ENCODE results near the gene NCAN.
"Not testable (repeated sequence)": the region's sequence is repeated elsewhere in the genome, so short reads cannot be mapped to it uniquely, and the experiment has no call there.

Gene NCAN

GRCh38 chr19:19212916-19213315 lies 1.2 kb downstream of the NCAN start:
- DNase-seq (ENCODE audit: low spot score) = peak; percentile 11
- no peak for TF ChIP-seq CTCF (IDR thresholded peaks at IDR 0.05; ENCODE audit: extremely low read depth, missing control alignments)

GRCh38 chr19:19213426-19214158 lies 1.8 kb downstream of the NCAN start:
- no peak for TF ChIP-seq CTCF (IDR thresholded peaks at IDR 0.05; ENCODE audit: extremely low read depth, missing control alignments)
- DNase-seq (ENCODE audit: low spot score) = no peak

GRCh38 chr19:19214159-19214490 lies 2.4 kb downstream of the NCAN start:
- DNase-seq (ENCODE audit: low spot score) = no peak
- TF ChIP-seq CTCF (IDR thresholded peaks at IDR 0.05; ENCODE audit: extremely low read depth, missing control alignments) = no peak

GRCh38 chr19:19214892-19215291 lies 3.1 kb downstream of the NCAN start:
- DNase-seq (ENCODE audit: low spot score) = no peak
- no peak for TF ChIP-seq CTCF (IDR thresholded peaks at IDR 0.05; ENCODE audit: extremely low read depth, missing control alignments)

GRCh38 chr19:19215792-19216191 lies 4.0 kb downstream of the NCAN start:
- no peak for DNase-seq (ENCODE audit: low spot score)
- no peak for TF ChIP-seq CTCF (IDR thresholded peaks at IDR 0.05; ENCODE audit: extremely low read depth, missing control alignments)

GRCh38 chr19:19217099-19217498 lies 5.3 kb downstream of the NCAN start:
- DNase-seq (ENCODE audit: low spot score) = no peak
- TF ChIP-seq CTCF (IDR thresholded peaks at IDR 0.05; ENCODE audit: extremely low read depth, missing control alignments) = no peak

- TF ChIP-seq CTCF (IDR thresholded peaks at IDR 0.05; ENCODE audit: extremely low read depth, missing control alignments) = no peak
- no peak for DNase-seq (ENCODE audit: low spot score)
Observed at GRCh38 chr19:19218911-19219310, 7.2 kb downstream of the NCAN start.

GRCh38 chr19:19221000-19221399 lies 9.2 kb downstream of the NCAN start:
- DNase-seq (ENCODE audit: low spot score) = not testable (repeated sequence)
